NCI-H345 treated with DMSO at 0.1 percent for 48 hours (cell line): ENCODE measurements around the gene SH3D21.

Experiments used
- DNase-seq: peaks from one replicate; lab custom pipeline; 2025; ENCODE audit not compliant: unreplicated experiment; lab: John Stamatoyannopoulos, UW

SH3D21 gene

GRCh38 chr1:36355811-36356210 lies 49.6 kb downstream of the SH3D21 start:
- DNase-seq = no peak

DNA sequence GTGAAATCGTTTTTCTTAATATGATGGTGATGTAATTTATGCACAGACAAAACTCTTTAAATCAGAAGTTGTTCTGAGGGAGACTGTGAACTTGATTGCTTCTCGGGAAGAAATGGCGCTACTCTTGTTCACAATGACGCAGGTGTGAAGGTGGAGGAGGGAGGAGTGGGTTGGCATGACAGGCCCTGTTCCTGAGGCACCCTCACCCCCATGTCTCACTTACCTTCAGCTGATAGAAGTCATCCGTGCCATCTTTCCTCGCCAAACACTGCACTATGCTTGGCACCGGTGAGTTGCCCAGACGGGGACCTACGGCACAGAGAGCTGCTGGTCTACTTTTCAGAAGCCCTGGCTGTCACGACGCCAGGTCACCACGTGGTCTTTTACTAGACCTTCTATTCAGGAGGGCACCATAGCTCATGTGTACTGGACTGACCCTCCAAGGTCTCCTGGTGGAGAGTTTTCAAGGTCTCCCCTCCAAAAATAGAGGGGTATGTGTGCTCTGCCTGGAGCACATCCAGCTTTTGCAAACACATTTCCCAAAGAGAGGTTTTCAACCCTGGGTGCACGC lies 52.4 kb downstream of the SH3D21 start:
- DNase-seq = no peak

GRCh38 chr1:36359383-36359782 lies 53.2 kb downstream of the SH3D21 start:
- no peak for DNase-seq

GRCh38 chr1:36359911-36360550 lies 53.9 kb downstream of the SH3D21 start:
- no peak for DNase-seq

- no peak for DNase-seq
Measured at GRCh38 chr1:36365381-36365780, 59.2 kb downstream of the SH3D21 start.

DNA sequence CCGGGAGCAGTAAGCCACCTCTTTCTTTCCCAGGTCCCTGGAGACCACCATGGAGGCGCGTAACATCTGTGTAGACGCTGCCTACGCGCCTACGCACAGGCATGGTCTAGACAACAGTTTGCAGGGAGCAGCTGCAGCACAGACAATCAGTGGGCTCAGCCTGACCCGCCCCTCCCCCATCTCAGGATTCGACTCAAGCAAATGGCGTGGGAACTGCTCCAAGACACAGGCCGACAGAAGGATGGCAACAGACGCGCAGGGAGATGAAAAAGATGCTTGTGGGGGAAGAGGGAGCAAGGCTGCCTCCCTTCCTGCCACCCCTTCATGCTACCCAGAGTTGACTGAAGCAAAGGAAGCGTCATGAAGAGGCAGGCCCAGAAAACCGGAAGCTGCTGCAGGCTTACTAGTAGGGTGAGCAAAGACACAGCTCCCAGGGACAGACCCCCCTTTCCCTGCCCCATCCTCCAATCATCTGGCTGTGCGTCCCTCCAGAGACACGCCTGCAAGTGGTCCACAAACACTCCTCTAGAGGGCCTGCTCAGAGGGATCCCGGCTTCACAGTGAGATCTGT lies 60.0 kb downstream of the SH3D21 start:
- DNase-seq = no peak

GRCh38 chr1:36367066-36367465 lies 60.9 kb downstream of the SH3D21 start:
- no peak for DNase-seq

GRCh38 chr1:36367798-36368197 lies 61.6 kb downstream of the SH3D21 start:
- DNase-seq = no peak

GRCh38 chr1:36369061-36369861 lies 63.1 kb downstream of the SH3D21 start:
- peak; percentile 33 for DNase-seq
